ENCODE data around the gene GNS. TPM values are rescaled to one million over a fixed set of nuclear protein-coding genes. Genes with fewer than 3 reads are reported as not detected.

The GNS gene
- total and polyA plus RNA-seq, 2 of the 4 experiments (the other 2 are of a cell fraction): 60.4 to 80.7 TPM

DNA sequence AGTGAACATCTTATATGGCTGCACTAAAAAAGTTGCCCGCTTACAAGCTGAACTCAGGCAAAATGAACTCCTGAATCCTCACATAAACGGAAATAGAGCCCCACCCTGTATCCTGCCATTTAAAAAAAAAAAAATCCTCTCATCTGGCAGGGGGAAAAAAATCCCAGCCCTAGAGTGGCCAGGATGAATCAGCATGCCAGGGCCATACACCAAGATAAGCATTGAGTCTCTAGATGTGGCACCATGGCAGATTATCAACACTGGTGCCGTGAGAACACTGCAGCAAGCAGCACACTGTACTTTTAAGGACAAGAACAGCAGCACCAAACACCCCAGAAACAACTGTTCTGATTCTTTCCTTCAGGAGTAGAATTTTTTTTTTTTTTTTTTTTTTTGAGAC is 83.4 kb downstream of the GNS start:
- H2BK5ac ChIP-seq (ENCODE audit: low read depth, low read length, poor library complexity, severe bottlenecking): no peak overlapping the region
- H3K14ac ChIP-seq (replicated peaks; ENCODE audit: low read depth, low read length): peak overlapping the region; percentile 61
- peaks cover 38 to 90% of the 10 kb centered on the region in 2 experiments for H3K79me1 ChIP-seq (ENCODE audit: low read depth in 1 of 2, low read length in 2 of 2)
- H2BK15ac ChIP-seq (ENCODE audit: low read depth, low read length): no peak overlapping the region
- no peaks in the 10 kb centered on the region for H3K36me3 ChIP-seq (ENCODE audit: control insufficient read depth, insufficient read depth, low read length)
- H3K9me1 ChIP-seq (ENCODE audit: insufficient read depth, low read length): peaks cover 27% of the 10 kb centered on the region
- no peak overlapping the region for H2AK5ac ChIP-seq (ENCODE audit: low read depth, low read length)
- no peak overlapping the region for H4K5ac ChIP-seq (ENCODE audit: low read depth, low read length)
- no peak overlapping the region for H2AFZ ChIP-seq (replicated peaks; ENCODE audit: low read length, poor library complexity)
- BruUV-seq (replicated peaks): no TSS peak
- H4K20me1 ChIP-seq (ENCODE audit: insufficient read depth, low read length): peaks cover 48% of the 10 kb centered on the region; the same call in 1 of the 2 replicates
- H3K4me2 ChIP-seq (ENCODE audit: low read depth, low read length): no peak overlapping the region
- intact Hi-C loops (cut with micrococcal nuclease) (no loop called here), dilution Hi-C loops (cut with HindIII; ENCODE audit: low sequenced_read_pairs, unreplicated experiment) (no loop called here), in situ Hi-C loops (cut with MboI; ENCODE audit: low sequenced_read_pairs) (no loop called here)
- no peaks in the 10 kb centered on the region for H3K27me3 ChIP-seq (ENCODE audit: control insufficient read depth, insufficient read depth, low read length)
- WGBS, 2 experiments (ENCODE audit: extremely low coverage in 2 of 2, insufficient read length in 1 of 2): no CpG with 5 or more reads among the region's 3 CpGs
- no peak for DNase-seq
- peak overlapping the region in 1 of 2 experiments; percentile 46; a peak in 1 of 4 replicates for H4K8ac ChIP-seq (ENCODE audit: low read depth in 2 of 2, low read length in 2 of 2)
- H3K23ac ChIP-seq (ENCODE audit: low read depth, low read length): peak overlapping the region; percentile 58; the same call in 1 of the 2 replicates
- H3K4ac ChIP-seq (ENCODE audit: low read depth, low read length): peak overlapping the region; percentile 43; the same call in 1 of the 2 replicates
- H3K9ac ChIP-seq (ENCODE audit: low read depth, low read length): no peak overlapping the region; the same call in 1 of the 2 replicates
- no peak overlapping the region for H3K4me3 ChIP-seq (ENCODE audit: insufficient read depth, low read depth, low read length)
- ChIA-PET CTCF (no interaction called here), POLR2A (ENCODE audit: unreplicated experiment) (no interaction called here)
- H2BK20ac ChIP-seq (ENCODE audit: low read depth, low read length): no peak overlapping the region
- H3K4me1 ChIP-seq (ENCODE audit: control insufficient read depth, insufficient read depth, low read length): peaks cover 23% of the 10 kb centered on the region
- H3K9me3 ChIP-seq (ENCODE audit: control insufficient read depth, insufficient read depth, low read length): no peaks in the 10 kb centered on the region
- peak; percentile 7; the same call in 1 of the 2 replicates for ATAC-seq (ENCODE audit: low read depth)
- H3K27ac ChIP-seq (ENCODE audit: insufficient read depth, low read length): no peak overlapping the region
- TF ChIP-seq, protein P1, sequence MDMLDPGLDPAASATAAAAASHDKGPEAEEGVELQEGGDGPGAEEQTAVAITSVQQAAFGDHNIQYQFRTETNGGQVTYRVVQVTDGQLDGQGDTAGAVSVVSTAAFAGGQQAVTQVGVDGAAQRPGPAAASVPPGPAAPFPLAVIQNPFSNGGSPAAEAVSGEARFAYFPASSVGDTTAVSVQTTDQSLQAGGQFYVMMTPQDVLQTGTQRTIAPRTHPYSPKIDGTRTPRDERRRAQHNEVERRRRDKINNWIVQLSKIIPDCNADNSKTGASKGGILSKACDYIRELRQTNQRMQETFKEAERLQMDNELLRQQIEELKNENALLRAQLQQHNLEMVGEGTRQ (IDR thresholded peaks at IDR 0.05; ENCODE audit: low read depth, low read length): no peak
- TF ChIP-seq MAZ (IDR thresholded peaks at IDR 0.05; ENCODE audit: borderline replicate concordance, low read depth, low read length): no peak
- TF ChIP-seq, protein P2, sequence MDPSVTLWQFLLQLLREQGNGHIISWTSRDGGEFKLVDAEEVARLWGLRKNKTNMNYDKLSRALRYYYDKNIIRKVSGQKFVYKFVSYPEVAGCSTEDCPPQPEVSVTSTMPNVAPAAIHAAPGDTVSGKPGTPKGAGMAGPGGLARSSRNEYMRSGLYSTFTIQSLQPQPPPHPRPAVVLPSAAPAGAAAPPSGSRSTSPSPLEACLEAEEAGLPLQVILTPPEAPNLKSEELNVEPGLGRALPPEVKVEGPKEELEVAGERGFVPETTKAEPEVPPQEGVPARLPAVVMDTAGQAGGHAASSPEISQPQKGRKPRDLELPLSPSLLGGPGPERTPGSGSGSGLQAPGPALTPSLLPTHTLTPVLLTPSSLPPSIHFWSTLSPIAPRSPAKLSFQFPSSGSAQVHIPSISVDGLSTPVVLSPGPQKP (IDR thresholded peaks at IDR 0.05; ENCODE audit: borderline replicate concordance, low read depth, low read length): no peak
- TF ChIP-seq, protein P3, sequence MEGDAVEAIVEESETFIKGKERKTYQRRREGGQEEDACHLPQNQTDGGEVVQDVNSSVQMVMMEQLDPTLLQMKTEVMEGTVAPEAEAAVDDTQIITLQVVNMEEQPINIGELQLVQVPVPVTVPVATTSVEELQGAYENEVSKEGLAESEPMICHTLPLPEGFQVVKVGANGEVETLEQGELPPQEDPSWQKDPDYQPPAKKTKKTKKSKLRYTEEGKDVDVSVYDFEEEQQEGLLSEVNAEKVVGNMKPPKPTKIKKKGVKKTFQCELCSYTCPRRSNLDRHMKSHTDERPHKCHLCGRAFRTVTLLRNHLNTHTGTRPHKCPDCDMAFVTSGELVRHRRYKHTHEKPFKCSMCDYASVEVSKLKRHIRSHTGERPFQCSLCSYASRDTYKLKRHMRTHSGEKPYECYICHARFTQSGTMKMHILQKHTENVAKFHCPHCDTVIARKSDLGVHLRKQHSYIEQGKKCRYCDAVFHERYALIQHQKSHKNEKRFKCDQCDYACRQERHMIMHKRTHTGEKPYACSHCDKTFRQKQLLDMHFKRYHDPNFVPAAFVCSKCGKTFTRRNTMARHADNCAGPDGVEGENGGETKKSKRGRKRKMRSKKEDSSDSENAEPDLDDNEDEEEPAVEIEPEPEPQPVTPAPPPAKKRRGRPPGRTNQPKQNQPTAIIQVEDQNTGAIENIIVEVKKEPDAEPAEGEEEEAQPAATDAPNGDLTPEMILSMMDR (conservative IDR thresholded peaks at IDR 0.05; ENCODE audit: low read depth, low read length): no peak
- TF ChIP-seq RCOR1 (IDR thresholded peaks at IDR 0.05; ENCODE audit: insufficient replicate concordance, low read length): no peak
- TF ChIP-seq FOS (IDR thresholded peaks at IDR 0.05; ENCODE audit: low read depth, low read length): no peak
- no peak for TF ChIP-seq RFX5 (IDR thresholded peaks at IDR 0.05; ENCODE audit: low read depth, low read length)
- no peak for TF ChIP-seq POLR2A (IDR thresholded peaks at IDR 0.05; ENCODE audit: low read depth, low read length)
- no peak for TF ChIP-seq MXI1 (IDR thresholded peaks at IDR 0.05; ENCODE audit: borderline replicate concordance, low read depth, low read length)
- TF ChIP-seq MAFK (IDR thresholded peaks at IDR 0.05; ENCODE audit: low read depth, low read length): no peak
- no peak for TF ChIP-seq SMC3 (IDR thresholded peaks at IDR 0.05; ENCODE audit: low read depth, low read length)
- no peak for TF ChIP-seq BHLHE40 (IDR thresholded peaks at IDR 0.05; ENCODE audit: low read depth, low read length)
- TF ChIP-seq CHD1 (IDR thresholded peaks at IDR 0.05; ENCODE audit: low read depth, low read length): no peak
- TF ChIP-seq NFE2L2 (IDR thresholded peaks at IDR 0.05; ENCODE audit: low read depth, low read length): no peak
- no peak for TF ChIP-seq RAD21 (IDR thresholded peaks at IDR 0.05; ENCODE audit: low read length)
- no peak for TF ChIP-seq CEBPB (IDR thresholded peaks at IDR 0.05; ENCODE audit: low read depth, low read length)
- H3K56ac ChIP-seq (ENCODE audit: extremely low read depth, insufficient read depth, low read length): no peak overlapping the region
- H2AK9ac ChIP-seq (replicated peaks; ENCODE audit: low read depth, low read length, poor library complexity): no peak overlapping the region
- H2BK120ac ChIP-seq (ENCODE audit: low read depth, low read length): peak overlapping the region; percentile 22; the same call in 1 of the 2 replicates
- H3K18ac ChIP-seq (ENCODE audit: low read depth, low read length): peak overlapping the region; percentile 28; the same call in 1 of the 2 replicates
- H4K91ac ChIP-seq (ENCODE audit: insufficient read depth, low read depth, low read length): peak overlapping the region; percentile 31

All from IMR-90 (cell line).